B cell (primary cell): ENCODE data around the gene PTCRA.

Experiments
- CTCF ChIP-seq: fragments of 200-600 bp; IDR thresholded peaks from one replicate; pipeline ENCODE4 v1.8.0; 2022; ENCODE audit warnings: antibody characterized with exemption, mild to moderate bottlenecking
- EZH2 ChIP-seq: IDR thresholded peaks from 2 replicates; pipeline ENCODE4 v1.6.1; 2012; ENCODE audit warnings: borderline replicate concordance, low read depth, mild to moderate bottlenecking, moderate library complexity, low read length; ENCODE audit not compliant: insufficient read depth, poor library complexity, severe bottlenecking

DNA sequence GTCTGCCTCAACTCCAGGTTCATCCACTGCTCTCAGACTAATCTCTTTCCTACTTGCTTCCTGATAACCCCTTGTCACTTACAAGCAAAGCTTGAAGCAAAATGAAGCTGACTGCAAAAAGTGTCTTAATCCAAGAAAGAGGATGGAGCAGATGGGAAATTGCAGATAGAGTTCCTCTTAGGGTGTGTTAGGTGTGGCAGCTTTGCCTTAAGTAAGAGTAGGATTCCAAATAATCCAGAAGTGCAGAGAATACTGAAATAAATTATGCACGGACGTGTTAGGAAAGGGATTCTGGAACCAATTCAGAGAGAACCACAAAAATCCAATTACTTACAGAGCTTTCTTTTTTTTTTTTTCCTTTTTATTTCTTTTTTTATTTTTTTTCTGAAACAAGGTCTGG lies 42.5 kb upstream of the PTCRA start:
- TF ChIP-seq CTCF (no peak), EZH2 (no peak)
